Activated CD8-positive, alpha-beta memory T cell treated with anti-CD3 and anti-CD28 coated beads, Interleukin-2, amount 50 U/mL, for 24 hours (primary cell): ENCODE results near the gene KLHL29.

ENCODE experiments used
- DNase-seq: peaks from one replicate; pipeline ENCODE4 v3.0.0-alpha.2; 2020; ENCODE audit errors: extremely low read depth

The KLHL29 gene

DNA sequence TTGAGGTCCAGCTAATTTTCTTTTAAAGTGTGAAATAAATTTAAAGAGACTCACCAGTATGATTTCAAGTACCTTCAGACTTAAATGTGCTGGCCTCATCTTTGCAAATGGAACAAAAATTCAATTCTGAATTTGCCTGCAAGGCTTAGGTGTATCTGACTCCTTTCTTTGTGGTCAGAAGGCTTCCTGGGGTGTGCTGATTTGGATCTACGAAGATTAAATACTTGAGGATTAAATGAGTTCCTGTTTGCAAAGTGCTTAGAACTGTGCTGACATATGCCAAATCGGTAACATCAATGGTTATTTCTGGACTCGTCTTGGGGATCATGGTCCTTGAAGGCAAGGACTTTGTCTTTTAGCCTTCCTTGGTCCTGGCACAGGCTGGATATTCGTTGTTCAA lies 9.7 kb downstream of the KLHL29 start:
- no peak for DNase-seq

DNA sequence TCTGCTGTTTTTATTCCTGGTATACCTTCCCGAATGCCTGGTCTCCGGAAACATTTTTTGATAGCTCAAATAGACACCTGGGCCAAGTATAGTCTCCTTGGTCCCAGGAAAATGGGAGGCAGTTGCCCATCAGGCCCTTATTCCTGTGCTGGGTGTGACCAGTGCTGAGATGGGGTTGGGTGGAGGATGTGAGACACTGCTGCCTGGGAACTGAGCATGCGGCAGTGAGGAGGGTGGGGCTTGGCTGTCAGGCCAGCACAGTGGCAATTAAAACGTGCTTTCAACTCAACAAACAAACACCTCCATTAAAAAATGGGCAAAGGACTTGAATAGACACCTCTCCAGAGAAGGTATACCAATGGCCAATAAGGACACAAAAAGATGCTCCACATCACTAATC lies 12.5 kb downstream of the KLHL29 start:
- no peak for DNase-seq

DNA sequence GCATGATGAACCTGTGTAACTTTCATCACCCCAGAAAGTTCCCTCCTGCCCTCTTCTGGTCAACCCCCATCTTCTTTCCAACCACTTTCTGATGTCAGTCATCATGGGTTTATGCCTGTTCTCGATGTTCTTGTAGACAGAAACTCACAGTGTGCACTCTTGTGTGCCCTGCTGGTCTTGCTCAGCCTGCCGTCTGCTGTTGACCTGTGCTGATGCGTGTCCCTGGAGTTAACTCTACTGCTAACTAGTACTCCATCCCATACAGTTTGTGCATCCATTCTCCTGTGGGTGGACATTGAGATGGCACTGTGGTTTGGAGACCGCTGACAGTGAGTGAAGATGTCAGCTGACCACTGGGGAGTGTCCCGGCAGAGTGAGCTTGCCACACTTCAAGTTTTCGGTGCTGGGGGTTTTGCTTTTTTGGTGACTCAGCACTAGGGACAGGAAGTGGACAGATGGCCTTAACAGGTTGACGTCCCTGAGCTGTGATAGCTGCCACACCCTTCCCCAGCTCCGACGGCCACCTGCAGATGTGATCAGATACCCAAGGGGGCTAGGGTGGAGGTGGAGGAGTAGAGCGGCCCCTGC lies 14.8 kb downstream of the KLHL29 start:
- DNase-seq = no peak

DNA sequence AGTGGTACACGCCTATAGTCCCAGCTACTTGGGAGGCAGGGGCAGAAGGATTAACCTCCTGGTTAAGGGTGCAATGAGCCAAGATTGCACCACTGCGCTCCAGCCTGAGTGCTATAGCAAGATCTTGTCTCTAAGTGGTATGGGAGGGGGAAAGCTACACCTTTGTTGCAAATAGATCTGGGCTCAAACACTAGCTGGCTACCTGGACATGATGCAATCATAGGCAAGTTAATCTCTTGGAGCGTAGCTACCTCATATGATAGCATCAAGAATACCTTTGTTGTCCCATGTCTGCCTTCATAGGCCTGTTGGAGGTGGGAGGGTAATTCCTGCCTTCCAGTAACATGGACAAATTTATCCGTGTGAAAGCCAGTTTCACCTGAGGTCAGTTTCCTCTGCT lies 15.7 kb downstream of the KLHL29 start:
- DNase-seq = no peak

DNA sequence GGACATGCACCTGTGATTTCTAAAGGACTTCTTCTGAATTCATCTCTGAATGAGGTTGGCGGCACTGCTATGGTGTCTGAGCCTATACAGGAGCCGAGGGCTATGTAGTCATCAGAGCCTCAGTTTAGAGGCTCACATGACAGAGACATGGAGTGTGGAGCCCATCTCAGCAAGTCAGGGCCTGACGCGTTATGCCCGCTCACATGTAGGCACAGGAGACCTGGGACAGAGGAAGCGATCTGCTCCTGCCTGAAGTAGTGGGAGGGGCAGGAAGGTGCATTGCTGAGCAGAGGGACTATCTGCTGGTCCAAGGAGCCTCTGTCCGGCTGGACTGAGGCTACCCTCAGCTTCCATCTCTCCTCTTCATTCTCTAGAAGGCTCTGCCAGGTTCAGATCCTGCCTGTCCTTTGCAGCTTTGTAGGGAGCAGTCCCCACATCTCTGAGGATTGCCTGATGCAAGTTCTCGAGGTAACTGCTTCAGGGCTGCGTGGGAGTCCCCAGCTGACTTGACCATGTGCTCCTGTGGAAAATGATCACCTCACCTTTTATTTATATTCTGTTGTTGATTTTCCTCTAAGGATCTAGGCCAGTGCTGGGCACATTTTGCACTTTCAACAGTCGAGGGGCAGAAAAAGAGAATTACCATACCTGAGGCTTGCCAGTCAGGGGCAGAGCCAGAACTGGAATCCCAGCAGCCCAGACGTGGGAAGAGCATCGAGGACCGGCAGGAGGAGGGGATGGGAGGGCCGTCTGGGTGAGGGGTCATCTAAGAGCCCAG lies 16.6 kb downstream of the KLHL29 start:
- DNase-seq = no peak

DNA sequence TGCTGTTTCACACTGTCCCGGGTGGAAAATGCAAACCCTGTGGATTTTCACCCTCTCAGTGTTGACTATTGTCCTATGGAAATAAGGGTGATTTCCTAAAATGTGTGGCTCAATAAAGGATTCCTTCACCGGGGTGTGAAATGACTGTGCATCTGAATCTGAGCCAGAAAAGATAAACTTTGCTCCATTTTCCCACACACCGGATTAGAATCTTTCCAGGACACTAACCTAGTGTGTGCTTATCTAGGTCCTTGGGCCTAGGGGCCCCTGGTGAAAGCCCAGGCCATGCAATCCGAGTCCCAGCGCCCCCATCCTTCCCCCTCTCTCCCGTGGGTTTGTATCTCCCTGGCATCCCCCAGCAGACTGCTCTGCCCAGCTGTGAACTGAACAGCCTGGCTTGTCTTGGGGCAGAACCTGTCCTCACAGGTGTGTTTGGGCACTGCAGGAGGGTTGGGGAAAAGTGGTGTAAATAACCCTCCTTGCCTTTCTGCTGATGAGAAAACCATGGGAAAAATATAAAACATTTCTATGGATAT lies 17.3 kb downstream of the KLHL29 start:
- no peak for DNase-seq

DNA sequence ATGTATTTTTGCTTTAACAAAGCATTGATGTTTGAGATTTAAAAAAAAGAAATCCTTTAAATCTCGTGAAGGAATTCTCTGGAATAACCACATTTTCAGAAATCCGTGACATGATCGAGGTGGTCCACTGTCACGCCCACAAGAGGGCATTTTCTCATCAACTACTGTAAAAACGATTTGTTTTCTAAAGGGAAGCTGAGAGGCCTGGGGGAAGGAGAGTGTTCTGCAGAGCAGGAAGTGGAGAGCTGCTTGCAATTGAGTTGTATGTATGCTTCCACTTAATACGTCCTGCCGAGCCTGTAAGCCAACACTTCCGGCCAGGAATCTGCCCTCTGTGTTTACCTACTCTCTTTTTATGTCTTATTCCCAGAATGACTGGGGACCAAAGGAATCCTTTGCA lies 19.4 kb downstream of the KLHL29 start:
- no peak for DNase-seq

DNA sequence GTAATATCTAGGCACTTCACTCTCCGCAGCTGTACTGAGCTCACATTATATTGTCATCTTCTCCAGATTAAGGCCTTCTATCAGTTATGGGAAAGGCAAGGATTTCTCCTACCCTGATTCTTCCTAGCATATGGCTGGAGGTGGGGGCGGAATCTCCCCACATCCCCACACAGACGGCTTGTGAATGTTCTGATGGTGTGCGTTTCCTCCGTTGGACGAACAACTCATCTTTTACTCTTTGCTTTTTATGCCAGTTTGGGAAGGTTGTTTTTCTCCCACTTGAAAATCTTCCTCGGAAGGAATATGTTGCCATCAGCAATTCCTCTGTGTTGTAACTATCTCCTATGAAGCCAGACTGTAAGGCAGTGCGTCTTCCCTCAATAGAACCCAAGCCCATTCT lies 24.3 kb downstream of the KLHL29 start:
- DNase-seq = no peak

DNA sequence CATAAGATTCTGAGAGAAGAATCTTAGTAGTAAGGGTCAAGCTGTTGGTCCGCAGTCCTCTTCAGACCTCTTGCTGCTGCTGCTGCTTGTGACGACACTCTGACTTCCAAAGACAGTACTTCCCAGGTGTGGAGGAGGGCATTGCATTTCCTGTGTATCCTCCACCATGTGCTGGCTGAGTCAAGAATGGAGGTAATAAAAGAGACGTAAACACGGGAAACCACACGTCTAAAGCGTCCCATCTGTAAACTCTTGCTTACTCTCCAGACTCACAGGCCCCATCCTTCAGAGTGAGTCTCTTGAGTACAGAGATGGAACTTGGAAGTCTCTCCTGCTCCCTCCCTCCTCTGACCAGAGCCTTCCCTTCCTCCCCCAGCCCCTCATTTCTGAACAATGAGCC lies 25.6 kb downstream of the KLHL29 start:
- DNase-seq = no peak

DNA sequence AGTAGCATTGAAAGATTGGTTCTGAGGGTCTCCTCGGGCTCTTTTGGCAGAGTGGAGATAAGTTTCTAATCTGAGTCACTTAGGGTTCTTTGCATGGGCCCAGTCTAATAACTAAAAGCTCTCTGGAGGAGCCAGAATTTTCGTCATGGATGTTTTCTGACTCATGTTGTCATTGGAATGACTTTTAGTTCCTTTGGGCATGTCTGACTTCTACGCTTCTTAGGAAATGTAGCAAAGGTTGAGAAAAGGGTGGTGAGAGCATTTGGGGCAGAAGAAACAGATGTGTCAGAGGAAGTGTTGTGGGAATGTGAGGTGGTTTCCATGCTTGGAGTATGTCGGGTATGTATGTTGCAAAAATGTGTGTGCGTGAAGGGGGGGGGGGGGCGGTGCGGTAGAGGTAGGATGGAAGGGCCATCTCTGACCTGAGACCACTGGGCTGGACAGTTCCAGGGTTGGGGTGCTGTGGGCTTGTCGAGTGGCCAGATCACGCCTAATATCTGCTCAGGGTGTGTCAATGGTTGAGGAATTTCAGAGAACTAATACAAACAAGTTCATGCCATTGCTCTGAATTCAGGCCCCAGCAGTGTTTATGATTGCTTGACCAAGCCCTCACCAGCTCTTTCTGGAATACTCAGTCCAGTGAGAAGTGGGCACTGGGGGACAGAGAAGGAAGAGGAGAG lies 26.9 kb downstream of the KLHL29 start:
- no peak for DNase-seq

DNA sequence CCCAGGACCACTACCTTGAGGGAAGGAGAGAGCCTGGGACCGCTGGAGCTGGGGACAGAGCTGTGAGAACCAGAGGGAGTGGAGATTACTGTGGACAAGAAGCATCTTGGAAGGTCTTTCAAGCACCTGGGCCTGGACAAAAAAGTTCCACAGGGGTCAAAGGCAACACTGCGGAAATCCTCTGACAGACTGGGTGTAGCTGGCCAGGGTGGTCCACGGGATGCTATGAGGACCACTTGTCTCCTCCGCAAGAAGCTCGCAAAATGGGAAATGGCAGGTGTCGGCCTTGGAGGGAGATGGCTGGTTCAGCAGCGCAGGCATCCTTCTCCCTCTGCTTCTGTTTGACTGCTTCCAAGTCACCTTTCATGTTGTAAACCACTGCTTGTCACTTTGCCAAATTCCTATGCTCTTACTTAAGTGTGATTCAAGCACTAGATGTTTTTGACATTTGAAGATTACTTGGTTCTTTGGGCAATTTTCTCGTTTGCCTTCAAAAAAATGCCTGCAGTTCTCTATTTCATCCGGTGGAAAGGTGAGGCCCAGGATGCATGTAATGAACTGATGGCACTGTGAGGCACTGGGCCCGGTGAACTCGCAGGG lies 27.7 kb downstream of the KLHL29 start:
- DNase-seq = no peak

DNA sequence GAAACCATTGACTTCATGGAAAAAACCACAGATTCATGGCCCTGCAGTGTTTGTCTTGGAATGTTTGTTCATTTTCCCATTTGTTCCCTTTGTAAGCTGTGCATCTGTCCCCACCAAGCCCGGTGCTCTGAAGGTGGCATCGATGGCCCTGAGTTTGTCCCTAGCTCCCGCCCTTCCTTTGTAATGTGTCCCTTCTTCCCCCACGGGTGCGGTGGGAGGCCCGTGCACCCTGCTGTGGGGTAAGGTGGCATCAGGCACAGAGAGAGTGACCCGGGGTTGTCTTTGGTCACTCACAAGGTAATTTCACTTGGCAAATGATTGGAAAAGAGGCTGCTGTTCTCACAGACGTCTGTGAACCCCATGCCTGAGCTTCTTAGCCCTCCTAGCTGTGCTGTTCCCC lies 28.7 kb downstream of the KLHL29 start:
- no peak for DNase-seq

DNA sequence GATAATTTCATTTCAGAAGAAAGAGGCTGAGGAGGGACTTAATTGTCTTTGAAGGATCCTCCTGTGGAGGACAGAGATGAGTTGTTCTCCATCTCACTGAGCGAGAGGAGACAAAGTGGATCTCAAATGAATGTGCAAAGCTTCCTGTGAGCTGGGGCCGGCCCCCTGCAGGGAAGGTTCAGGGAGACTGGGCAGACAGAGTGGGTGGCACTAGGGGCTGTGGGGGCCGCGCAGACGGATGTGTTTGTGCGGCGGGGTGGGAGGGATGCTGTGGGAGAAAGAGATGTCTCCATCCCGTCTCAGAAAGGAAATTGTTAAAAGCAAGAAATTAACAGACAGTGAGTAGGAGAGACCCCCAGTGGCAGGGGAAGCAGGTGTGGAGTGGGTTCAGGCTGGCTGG lies 29.1 kb downstream of the KLHL29 start:
- no peak for DNase-seq

DNA sequence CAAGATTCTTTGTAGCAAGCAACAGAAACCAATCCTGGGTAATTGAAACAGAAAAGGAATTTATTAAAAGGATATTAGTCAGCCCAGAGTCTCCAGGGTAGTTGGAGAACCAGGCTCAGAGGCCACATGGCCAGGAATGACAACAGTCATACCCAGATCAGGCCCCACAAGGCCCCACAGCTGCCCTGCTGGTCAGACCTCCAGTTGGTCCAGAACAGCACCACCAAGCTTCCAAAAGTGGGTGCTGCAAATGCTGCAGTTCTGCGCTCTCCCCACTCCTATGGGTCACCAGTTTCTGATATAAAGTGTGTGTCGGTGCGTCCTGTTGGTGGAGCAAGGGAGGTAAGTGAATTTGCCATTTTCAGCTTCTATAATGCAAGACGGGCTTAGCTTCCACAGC lies 29.9 kb downstream of the KLHL29 start:
- DNase-seq = no peak

DNA sequence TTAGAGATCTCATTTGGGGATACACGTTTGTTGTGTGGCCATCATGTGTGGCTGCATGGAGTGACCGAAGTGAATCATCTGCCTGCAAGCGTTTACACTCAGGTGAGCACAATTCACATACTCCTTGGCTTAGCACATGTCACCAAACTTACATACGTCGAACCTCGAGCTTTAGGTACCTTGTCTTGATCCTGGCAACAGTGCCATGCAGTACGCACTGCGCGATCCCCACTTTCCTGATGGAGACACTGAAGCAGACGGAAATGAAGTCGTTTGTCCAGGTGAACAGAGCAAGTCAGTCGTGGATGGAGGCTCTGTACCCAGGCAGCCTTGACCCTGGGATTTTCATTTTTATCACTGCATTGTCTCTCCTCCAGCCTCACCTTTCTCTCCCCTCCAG lies 32.3 kb downstream of the KLHL29 start:
- DNase-seq = no peak

DNA sequence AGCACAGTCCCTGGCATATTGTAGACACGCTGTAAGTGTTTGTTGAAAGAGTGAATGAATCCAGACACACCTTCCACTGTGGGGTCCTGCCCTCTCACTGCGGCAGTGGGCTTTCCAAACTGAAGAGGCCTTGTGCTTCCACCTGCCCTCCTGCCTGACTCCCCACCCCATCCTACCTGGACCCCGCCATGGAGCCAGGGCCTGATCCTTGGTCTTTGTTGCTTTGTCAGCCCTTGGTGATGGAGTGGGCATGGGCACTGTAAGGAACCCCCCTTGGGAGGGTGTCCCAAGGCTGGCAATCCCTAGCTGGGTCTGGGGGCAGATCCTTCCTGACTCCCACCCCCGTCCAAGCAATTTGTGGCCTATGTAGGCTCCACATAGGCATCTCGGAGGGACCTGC lies 33.1 kb downstream of the KLHL29 start:
- DNase-seq = no peak

DNA sequence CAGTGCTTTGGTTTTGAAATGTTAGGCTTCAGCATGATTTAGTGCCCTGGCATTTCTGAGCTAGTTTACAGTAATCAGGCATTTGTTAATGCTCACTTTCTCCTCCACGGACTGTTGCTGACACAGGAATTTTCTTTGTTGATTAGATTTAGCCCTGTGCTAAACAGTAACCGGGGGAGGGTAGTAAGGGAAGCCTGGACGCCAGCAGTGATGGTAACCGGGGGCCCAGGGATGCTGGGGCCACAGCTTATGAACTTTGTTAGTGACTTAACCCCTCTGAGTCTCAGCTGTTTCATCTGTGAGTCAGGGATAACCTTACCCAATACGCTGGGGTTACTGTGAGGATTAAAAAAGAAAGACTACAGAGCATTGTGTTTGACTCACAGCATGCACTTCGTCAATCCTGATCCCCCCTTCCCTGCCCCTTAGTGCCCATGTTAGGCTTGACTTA lies 33.5 kb downstream of the KLHL29 start:
- no peak for DNase-seq

DNA sequence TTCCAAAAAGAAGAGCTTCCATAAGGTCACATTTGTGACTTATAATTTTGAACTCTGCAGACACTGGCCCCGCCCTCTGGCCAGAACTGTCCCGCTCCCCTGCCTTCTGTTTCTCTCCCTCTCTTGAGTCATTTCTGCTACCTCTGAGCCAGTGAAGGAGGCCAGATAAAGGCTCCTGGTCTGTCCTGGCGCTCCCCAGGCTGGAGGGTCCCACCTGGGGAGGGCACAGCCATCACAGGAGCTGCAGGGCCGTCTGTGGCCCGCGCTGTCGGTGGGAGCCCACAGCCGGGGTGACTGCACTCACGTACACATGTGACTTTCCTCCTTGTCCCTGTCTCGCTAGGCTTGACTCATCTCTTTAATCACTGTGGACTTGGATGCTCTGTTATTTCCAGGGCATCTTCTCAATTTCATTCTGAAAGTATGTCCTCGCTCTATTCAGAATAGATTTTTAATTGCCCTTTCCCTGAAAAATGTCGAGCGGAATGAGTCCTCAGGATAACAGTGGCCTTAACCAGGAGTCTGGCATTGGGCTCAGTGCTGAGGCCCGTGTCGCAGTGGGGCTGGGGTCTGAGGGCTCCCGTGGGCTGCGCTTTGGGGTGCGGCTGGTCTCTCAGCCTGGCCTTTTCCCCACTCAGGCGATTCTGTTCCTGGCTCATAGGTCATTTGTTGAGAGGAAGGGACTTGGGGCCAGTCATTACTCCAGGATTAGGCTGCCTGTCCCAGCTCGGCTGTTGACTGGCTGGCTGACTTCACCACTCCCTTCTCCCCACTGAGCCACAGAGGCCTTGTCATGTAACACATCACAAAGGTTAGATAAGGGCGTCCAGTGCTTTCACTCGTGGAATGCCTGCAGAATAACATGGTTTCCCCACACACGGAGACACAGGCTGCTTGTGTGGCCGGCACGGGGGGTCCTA lies 34.5 kb downstream of the KLHL29 start:
- no peak for DNase-seq

DNA sequence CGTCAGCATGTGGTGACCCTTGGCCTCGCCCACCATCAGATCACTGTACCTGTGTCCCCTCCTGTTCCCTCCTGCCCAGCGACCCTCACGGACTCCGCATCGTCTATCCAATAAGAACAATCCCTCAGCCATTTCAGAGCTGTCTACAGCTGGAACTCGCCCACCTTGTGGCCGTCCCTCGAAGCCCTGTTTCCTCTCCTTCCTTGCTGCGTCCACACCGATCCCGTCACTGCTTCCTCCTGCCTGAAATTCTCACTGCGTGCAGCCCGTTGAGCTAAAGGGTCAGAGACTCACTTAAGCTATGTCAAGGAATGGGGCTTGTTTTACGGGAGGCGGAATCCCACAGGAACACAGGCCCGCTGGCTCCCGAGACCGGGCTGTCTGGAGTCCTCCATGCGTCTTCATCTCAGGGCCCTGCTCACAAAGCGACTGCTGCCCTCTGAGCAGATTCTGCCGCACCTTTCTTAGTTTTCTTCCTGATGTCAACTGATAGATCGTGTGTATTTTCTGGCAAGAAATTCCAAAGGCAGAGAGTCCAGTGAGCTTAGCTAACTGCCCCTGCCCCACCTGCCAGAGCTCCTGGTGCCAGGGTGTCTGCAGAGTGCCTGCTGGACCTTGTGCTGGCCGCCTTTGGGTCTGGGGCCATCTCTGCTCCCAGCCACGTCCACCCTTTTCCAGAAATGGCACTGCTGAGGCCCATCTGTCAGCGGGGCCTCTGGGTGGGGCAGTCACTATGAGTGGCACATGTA lies 35.3 kb downstream of the KLHL29 start:
- DNase-seq = no peak

DNA sequence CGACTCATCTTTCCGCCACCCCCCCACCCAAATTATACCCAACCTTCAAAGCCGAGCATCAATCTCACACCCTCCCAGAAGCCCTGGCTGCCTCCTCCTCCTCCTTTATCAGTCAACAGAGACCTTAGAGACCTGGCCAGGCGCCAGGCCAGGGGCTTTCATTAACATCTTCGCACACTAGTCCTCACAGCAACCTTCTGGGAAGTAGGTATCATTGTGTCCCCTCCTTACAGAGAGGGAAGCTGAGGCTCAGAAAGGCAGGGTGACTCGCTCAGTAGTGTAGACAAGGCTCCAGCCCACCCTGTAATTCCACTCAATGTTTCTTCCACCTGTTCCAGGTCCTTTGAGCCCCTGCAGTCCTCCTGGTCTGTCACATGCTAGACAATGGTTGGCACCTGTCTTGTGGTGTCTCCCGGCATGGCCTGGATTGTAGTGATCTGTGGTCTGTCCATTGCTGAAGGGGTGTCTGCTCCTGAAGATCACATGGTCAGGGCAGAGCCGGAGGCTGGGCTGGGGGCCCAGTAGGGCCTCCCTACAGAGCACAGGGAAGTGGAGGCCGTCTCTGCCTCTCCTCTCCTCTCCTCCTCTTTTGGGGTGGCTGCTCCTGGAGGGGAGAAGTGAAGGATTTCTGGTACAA lies 36.0 kb downstream of the KLHL29 start:
- no peak for DNase-seq
